ENCODE measurements around the gene MSH2.
"Not testable (repeated sequence)": the region's sequence is repeated elsewhere in the genome, so short reads cannot be mapped to it uniquely, and the experiment has no call there.

MSH2 gene

GRCh38 chr2:47407976-47408375 lies 5.0 kb downstream of the MSH2 start:
- not testable (repeated sequence) for DNase-seq (ENCODE audit: low spot score)

GRCh38 chr2:47414682-47415458 lies 11.9 kb downstream of the MSH2 start:
- DNase-seq (ENCODE audit: low spot score): no peak

- DNase-seq (ENCODE audit: low spot score): no peak
These were observed 17.3 kb downstream of the MSH2 start for GRCh38 chr2:47420214-47420613.

GRCh38 chr2:47420683-47421082 lies 17.7 kb downstream of the MSH2 start:
- not testable (repeated sequence) for DNase-seq (ENCODE audit: low spot score)

GRCh38 chr2:47422016-47422415 lies 19.1 kb downstream of the MSH2 start:
- no peak for DNase-seq (ENCODE audit: low spot score)

- peak; percentile 10 for DNase-seq (ENCODE audit: low spot score)
These were observed 19.6 kb downstream of the MSH2 start for GRCh38 chr2:47422560-47422959.

- DNase-seq (ENCODE audit: low spot score): no peak
These were observed 23.8 kb downstream of the MSH2 start for GRCh38 chr2:47426786-47427185.

- DNase-seq (ENCODE audit: low spot score): no peak
These were observed 26.8 kb downstream of the MSH2 start for GRCh38 chr2:47429795-47430194.

GRCh38 chr2:47433006-47433405 lies 30.1 kb downstream of the MSH2 start:
- DNase-seq (ENCODE audit: low spot score): not testable (repeated sequence)

- DNase-seq (ENCODE audit: low spot score): not testable (repeated sequence)
These were observed 30.5 kb downstream of the MSH2 start for GRCh38 chr2:47433445-47433844.

GRCh38 chr2:47437287-47437686 lies 34.3 kb downstream of the MSH2 start:
- no peak for DNase-seq (ENCODE audit: low spot score)

GRCh38 chr2:47438106-47438505 lies 35.1 kb downstream of the MSH2 start:
- no peak for DNase-seq (ENCODE audit: low spot score)

- no peak for DNase-seq (ENCODE audit: low spot score)
These were observed 35.8 kb downstream of the MSH2 start for GRCh38 chr2:47438783-47439182.

- DNase-seq (ENCODE audit: low spot score): no peak
These were observed 48.8 kb downstream of the MSH2 start for GRCh38 chr2:47451790-47452189.

GRCh38 chr2:47452761-47453160 lies 49.8 kb downstream of the MSH2 start:
- DNase-seq (ENCODE audit: low spot score): no peak

GRCh38 chr2:47454818-47455217 lies 51.9 kb downstream of the MSH2 start:
- DNase-seq (ENCODE audit: low spot score): not testable (repeated sequence)

- no peak for DNase-seq (ENCODE audit: low spot score)
These were observed 52.5 kb downstream of the MSH2 start for GRCh38 chr2:47455411-47455810.

- DNase-seq (ENCODE audit: low spot score): no peak
These were observed 53.9 kb downstream of the MSH2 start for GRCh38 chr2:47456851-47457250.

GRCh38 chr2:47457268-47457667 lies 54.3 kb downstream of the MSH2 start:
- no peak for DNase-seq (ENCODE audit: low spot score)

- DNase-seq (ENCODE audit: low spot score): no peak
These were observed 56.1 kb downstream of the MSH2 start for GRCh38 chr2:47459021-47459420.

- no peak for DNase-seq (ENCODE audit: low spot score)
These were observed 57.8 kb downstream of the MSH2 start for GRCh38 chr2:47460766-47461165.

GRCh38 chr2:47471429-47472116 lies 68.6 kb downstream of the MSH2 start:
- DNase-seq (ENCODE audit: low spot score): no peak

- no peak for DNase-seq (ENCODE audit: low spot score)
These were observed 76.9 kb downstream of the MSH2 start for GRCh38 chr2:47479863-47480262.

- no peak for DNase-seq (ENCODE audit: low spot score)
These were observed 80.2 kb downstream of the MSH2 start for GRCh38 chr2:47483191-47483590.

Measured in hematopoietic multipotent progenitor cell treated with erythropoietin and hydrocortisone succinate and interleukin-3 and kit ligand, for 17 days (in vitro differentiated cells).